PFSK-1 (cell line): ENCODE results near the gene DKK3.

Experiments used
- FOXP2 ChIP-seq: optimal IDR thresholded peaks from 2 replicates; pipeline ENCODE3; 2011; ENCODE audit warnings: borderline replicate concordance, control low read depth, inconsistent platforms; ENCODE audit not compliant: insufficient read depth; ENCODE audit errors: extremely low read length, extremely low read depth
- POLR2AphosphoS5 ChIP-seq: IDR thresholded peaks from 2 replicates; pipeline ENCODE4 v1.6.1; 2012; ENCODE audit warnings: low read depth, mild to moderate bottlenecking, control low read depth, low read length, moderate library complexity
- SIN3A ChIP-seq: IDR thresholded peaks from 2 replicates; pipeline ENCODE4 v1.6.1; 2012; ENCODE audit warnings: mild to moderate bottlenecking, low read length, moderate library complexity, borderline replicate concordance; ENCODE audit not compliant: insufficient read depth
- TAF1 ChIP-seq: IDR thresholded peaks from 2 replicates; pipeline ENCODE4 v1.6.1; 2012; ENCODE audit warnings: low read length, control low read depth, borderline replicate concordance; ENCODE audit not compliant: insufficient read depth
- TF ChIP-seq, protein P1 (sequence below), 2 experiments: IDR thresholded peaks; 2 replicates each; pipeline versions ENCODE4 v1.6.1 to v1.8.0; 2011 to 2012; ENCODE audit warnings: low read depth in 2 of 2, low read length in 2 of 2, control low read depth in 1 of 2, inconsistent platforms in 1 of 2, mild to moderate bottlenecking in 1 of 2, moderate library complexity in 1 of 2; ENCODE audit not compliant: insufficient read depth in 1 of 2

The DKK3 gene

GRCh38 chr11:12051287-12051662 is 42.8 kb upstream of the DKK3 start:
- TF ChIP-seq TAF1 (no peak), FOXP2 (no peak), SIN3A (no peak), POLR2AphosphoS5 (no peak)
- TF ChIP-seq, protein P1, sequence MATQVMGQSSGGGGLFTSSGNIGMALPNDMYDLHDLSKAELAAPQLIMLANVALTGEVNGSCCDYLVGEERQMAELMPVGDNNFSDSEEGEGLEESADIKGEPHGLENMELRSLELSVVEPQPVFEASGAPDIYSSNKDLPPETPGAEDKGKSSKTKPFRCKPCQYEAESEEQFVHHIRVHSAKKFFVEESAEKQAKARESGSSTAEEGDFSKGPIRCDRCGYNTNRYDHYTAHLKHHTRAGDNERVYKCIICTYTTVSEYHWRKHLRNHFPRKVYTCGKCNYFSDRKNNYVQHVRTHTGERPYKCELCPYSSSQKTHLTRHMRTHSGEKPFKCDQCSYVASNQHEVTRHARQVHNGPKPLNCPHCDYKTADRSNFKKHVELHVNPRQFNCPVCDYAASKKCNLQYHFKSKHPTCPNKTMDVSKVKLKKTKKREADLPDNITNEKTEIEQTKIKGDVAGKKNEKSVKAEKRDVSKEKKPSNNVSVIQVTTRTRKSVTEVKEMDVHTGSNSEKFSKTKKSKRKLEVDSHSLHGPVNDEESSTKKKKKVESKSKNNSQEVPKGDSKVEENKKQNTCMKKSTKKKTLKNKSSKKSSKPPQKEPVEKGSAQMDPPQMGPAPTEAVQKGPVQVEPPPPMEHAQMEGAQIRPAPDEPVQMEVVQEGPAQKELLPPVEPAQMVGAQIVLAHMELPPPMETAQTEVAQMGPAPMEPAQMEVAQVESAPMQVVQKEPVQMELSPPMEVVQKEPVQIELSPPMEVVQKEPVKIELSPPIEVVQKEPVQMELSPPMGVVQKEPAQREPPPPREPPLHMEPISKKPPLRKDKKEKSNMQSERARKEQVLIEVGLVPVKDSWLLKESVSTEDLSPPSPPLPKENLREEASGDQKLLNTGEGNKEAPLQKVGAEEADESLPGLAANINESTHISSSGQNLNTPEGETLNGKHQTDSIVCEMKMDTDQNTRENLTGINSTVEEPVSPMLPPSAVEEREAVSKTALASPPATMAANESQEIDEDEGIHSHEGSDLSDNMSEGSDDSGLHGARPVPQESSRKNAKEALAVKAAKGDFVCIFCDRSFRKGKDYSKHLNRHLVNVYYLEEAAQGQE (IDR thresholded peaks at IDR 0.05; ENCODE audit: insufficient read depth in 1 of 2, low read depth in 2 of 2, low read length in 2 of 2): no peak

- no peak for TF ChIP-seq FOXP2
- TF ChIP-seq, protein P1 (IDR thresholded peaks at IDR 0.05; ENCODE audit: insufficient read depth in 1 of 2, low read depth in 2 of 2, low read length in 2 of 2): no peak
- TF ChIP-seq TAF1: no peak
- TF ChIP-seq POLR2AphosphoS5: no peak
- TF ChIP-seq SIN3A: no peak
Observed at GRCh38 chr11:12050470-12051286, 42.3 kb upstream of the DKK3 start.

- TF ChIP-seq, protein P1 (IDR thresholded peaks at IDR 0.05; ENCODE audit: insufficient read depth in 1 of 2, low read depth in 2 of 2, low read length in 2 of 2): no peak
- TF ChIP-seq TAF1 (no peak), POLR2AphosphoS5 (no peak), SIN3A (no peak), FOXP2 (no peak)
Observed at GRCh38 chr11:12048936-12049790, 40.7 kb upstream of the DKK3 start.

DNA sequence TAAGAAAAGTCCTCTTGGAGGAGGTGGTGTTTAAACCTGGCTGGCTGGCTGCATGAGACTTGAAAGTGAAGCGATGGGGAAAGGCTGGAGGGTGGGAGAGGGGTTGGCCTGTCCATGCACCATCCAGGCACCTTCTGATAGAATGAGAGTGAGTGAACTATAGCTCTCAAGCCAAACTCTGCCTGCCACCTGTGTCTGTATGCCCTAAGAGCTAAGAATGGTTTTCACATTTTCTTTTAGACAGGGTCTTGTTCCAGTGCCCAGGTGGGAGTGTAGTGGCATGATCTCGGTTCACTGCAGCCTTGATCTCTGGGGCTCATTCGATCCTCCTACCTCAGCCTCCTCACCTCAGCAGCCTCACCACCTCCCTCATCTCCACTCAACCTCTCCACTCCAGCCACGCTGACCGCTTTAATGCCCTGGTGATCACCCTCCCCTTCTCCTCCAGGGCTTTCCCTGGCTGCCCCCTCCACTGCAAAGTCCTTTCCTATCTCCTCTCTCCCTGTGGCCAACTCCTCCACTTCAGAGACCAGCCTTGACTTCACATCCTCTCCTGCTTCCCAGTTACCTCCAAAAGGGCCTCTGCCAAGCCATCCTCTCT is 38.3 kb upstream of the DKK3 start:
- TF ChIP-seq, protein P1 (IDR thresholded peaks at IDR 0.05; ENCODE audit: insufficient read depth in 1 of 2, low read depth in 2 of 2, low read length in 2 of 2): no peak
- no peak for TF ChIP-seq FOXP2
- no peak for TF ChIP-seq SIN3A
- TF ChIP-seq TAF1: no peak
- no peak for TF ChIP-seq POLR2AphosphoS5
